Smooth muscle cell (in vitro differentiated cells): ENCODE data around the gene MTHFD1L. TPM values are rescaled to one million over a fixed set of nuclear protein-coding genes. Genes with fewer than 3 reads are reported as not detected.
"Not testable (repeated sequence)": the region's sequence is repeated elsewhere in the genome, so short reads cannot be mapped to it uniquely, and the experiment has no call there.

Experiments
- DNase-seq: peaks from one replicate; lab custom pipeline; 2025; ENCODE audit not compliant: unreplicated experiment; lab: John Stamatoyannopoulos, UW
- H2AFZ ChIP-seq: fragments of 200-600 bp; sonication (generic); 2 replicates; pipeline ENCODE4 v1.6.0; 2016; ENCODE audit warnings: antibody characterized with exemption, low read depth, mild to moderate bottlenecking
- H3F3A ChIP-seq: fragments of 200-600 bp; sonication (generic); 2 replicates; pipeline ENCODE4 v1.6.0; 2017; ENCODE audit warnings: antibody characterized with exemption, low read depth
- H3K27ac ChIP-seq: fragments of 200-600 bp; sonication (generic); 2 replicates; pipeline ENCODE4 v1.5.1; 2016; ENCODE audit warnings: low read depth, mild to moderate bottlenecking
- H3K27me3 ChIP-seq: fragments of 200-600 bp; sonication (generic); 2 replicates; pipeline ENCODE4 v1.6.1; 2016; ENCODE audit warnings: low read depth, mild to moderate bottlenecking
- H3K36me3 ChIP-seq: fragments of 200-600 bp; sonication (generic); 2 replicates; pipeline ENCODE4 v1.5.1; 2016; ENCODE audit warnings: low read depth
- H3K4me1 ChIP-seq: fragments of 200-600 bp; sonication (generic); 2 replicates; pipeline ENCODE4 v1.5.1; 2016; ENCODE audit warnings: low read depth
- H3K4me2 ChIP-seq: fragments of 200-600 bp; sonication (generic); 2 replicates; pipeline ENCODE4 v1.6.0; 2016; ENCODE audit warnings: mild to moderate bottlenecking
- H3K4me3 ChIP-seq: fragments of 200-600 bp; sonication (generic); 2 replicates; pipeline ENCODE4 v1.5.1; 2016; ENCODE audit warnings: mild to moderate bottlenecking
- H3K79me2 ChIP-seq: fragments of 200-600 bp; sonication (generic); 2 replicates; pipeline ENCODE4 v1.6.0; 2016; ENCODE audit warnings: low read depth, mild to moderate bottlenecking
- H3K9ac ChIP-seq: fragments of 200-600 bp; sonication (generic); 2 replicates; pipeline ENCODE4 v1.6.0; 2016; ENCODE audit warnings: low read depth
- H3K9me3 ChIP-seq: fragments of 200-600 bp; sonication (generic); replicated peaks from 2 replicates; pipeline ENCODE4 v1.5.1; 2016; ENCODE audit warnings: low read depth
- H4K20me1 ChIP-seq: fragments of 200-600 bp; sonication (generic); 2 replicates; pipeline ENCODE4 v1.6.0; 2016; ENCODE audit warnings: low read depth
- CTCF ChIP-seq: fragments of 200-600 bp; sonication (generic); IDR thresholded peaks from 2 replicates; pipeline ENCODE4 v1.5.1; 2017; ENCODE audit warnings: borderline replicate concordance, mild to moderate bottlenecking, antibody characterized with exemption; ENCODE audit not compliant: insufficient read depth, poor library complexity, severe bottlenecking
- WGBS: methylation state at CpG from one replicate; pipeline ENCODE4 v1.1.7; 2016; ENCODE audit warnings: low lambda C conversion rate; 5-methylcytosine and 5-hydroxymethylcytosine counted together
- polyA plus RNA-seq: library from polyadenylated mRNA; unstranded; fragments of >200 nt; fragmentation: Nextera tagmentation; extraction: Ambion mirVana; gene quantifications from 2 replicates; pipeline ENCODE4 v1.2.1, GENCODE V29; 2016
- total RNA-seq: library from RNA; depleted of rRNA; stranded (reverse); fragments of >200 nt; gene quantifications from 2 replicates; pipeline ENCODE4 v1.2.3, GENCODE V29; 2014

MTHFD1L gene
- total and polyA plus RNA-seq, 2 experiments from 2014 or later = 35.9 to 46.2 TPM

- no peaks in the 10 kb centered on the region for H3K27me3 ChIP-seq
- H3K79me2 ChIP-seq = no peaks in the 10 kb centered on the region
- WGBS = 43% methylated on average over 4 of the region's 4 CpGs
- no peak overlapping the region for H3K4me2 ChIP-seq
- no peaks in the 10 kb centered on the region for H3K9me3 ChIP-seq
- no peak overlapping the region for H3K4me3 ChIP-seq
- H3K4me1 ChIP-seq = no peaks in the 10 kb centered on the region
- TF ChIP-seq CTCF = no peak
- H3K9ac ChIP-seq = no peak overlapping the region
- DNase-seq = no peak
- no peaks in the 10 kb centered on the region for H3K36me3 ChIP-seq
- H3K27ac ChIP-seq = no peak overlapping the region
- H3F3A ChIP-seq = peaks cover 2% of the 10 kb centered on the region
- no peak overlapping the region for H2AFZ ChIP-seq
- H4K20me1 ChIP-seq = no peaks in the 10 kb centered on the region
These were observed 216.2 kb downstream of the MTHFD1L start for GRCh38 chr6:151081656-151082055.

GRCh38 chr6:151082079-151082478, 216.6 kb downstream of the MTHFD1L start:
- DNase-seq = no peak
- H2AFZ ChIP-seq = no peak overlapping the region
- H4K20me1 ChIP-seq = no peaks in the 10 kb centered on the region
- H3K36me3 ChIP-seq = no peaks in the 10 kb centered on the region
- H3K9me3 ChIP-seq = no peaks in the 10 kb centered on the region
- peaks cover 5% of the 10 kb centered on the region for H3F3A ChIP-seq
- H3K4me2 ChIP-seq = no peak overlapping the region
- no peak for TF ChIP-seq CTCF
- no peak overlapping the region for H3K27ac ChIP-seq
- no peak overlapping the region for H3K9ac ChIP-seq
- H3K4me1 ChIP-seq = no peaks in the 10 kb centered on the region
- H3K27me3 ChIP-seq = no peaks in the 10 kb centered on the region
- WGBS = 69% methylated on average over 6 of the region's 6 CpGs
- H3K4me3 ChIP-seq = no peak overlapping the region
- no peaks in the 10 kb centered on the region for H3K79me2 ChIP-seq

GRCh38 chr6:151084275-151084674, 218.8 kb downstream of the MTHFD1L start:
- no peak for TF ChIP-seq CTCF
- H3F3A ChIP-seq = peaks cover 8% of the 10 kb centered on the region
- DNase-seq = no peak
- H3K79me2 ChIP-seq = no peaks in the 10 kb centered on the region
- 99% methylated on average over 10 of the region's 10 CpGs for WGBS
- H3K4me1 ChIP-seq = peaks cover 9% of the 10 kb centered on the region
- no peak overlapping the region for H3K9ac ChIP-seq
- peaks cover 12% of the 10 kb centered on the region for H4K20me1 ChIP-seq
- H2AFZ ChIP-seq = no peak overlapping the region
- no peaks in the 10 kb centered on the region for H3K27me3 ChIP-seq
- no peaks in the 10 kb centered on the region for H3K9me3 ChIP-seq
- no peak overlapping the region for H3K4me3 ChIP-seq
- no peak overlapping the region for H3K27ac ChIP-seq
- no peaks in the 10 kb centered on the region for H3K36me3 ChIP-seq
- no peak overlapping the region for H3K4me2 ChIP-seq

GRCh38 chr6:151087055-151087454, 221.6 kb downstream of the MTHFD1L start:
- H3K36me3 ChIP-seq, H3K79me2 ChIP-seq, H2AFZ ChIP-seq, DNase-seq, H3K9me3 ChIP-seq, H3K4me3 ChIP-seq, H3K9ac ChIP-seq, H3K27ac ChIP-seq, H3K27me3 ChIP-seq, H3K4me1 ChIP-seq, H3F3A ChIP-seq: not testable (repeated sequence)
- 98% methylated on average over 8 of the region's 8 CpGs for WGBS
- Histone ChIP-seq H3K4me2 (peak overlapping the region; percentile 58), H4K20me1 (peaks cover 30% of the 10 kb centered on the region)
